NT2/D1 (cell line): ENCODE results near the gene MLXIP.

Experiments used
- SUZ12 ChIP-seq: IDR thresholded peaks from 2 replicates; pipeline ENCODE4 v1.6.1; 2011; ENCODE audit not compliant: insufficient read length, insufficient read depth; ENCODE audit errors: extremely low read depth
- YY1 ChIP-seq: IDR thresholded peaks from 2 replicates; pipeline ENCODE4 v1.6.1; 2011; ENCODE audit not compliant: insufficient read length, insufficient read depth
- ZNF274 ChIP-seq: IDR thresholded peaks from 2 replicates; pipeline ENCODE4 v1.6.1; 2011; ENCODE audit warnings: mild to moderate bottlenecking, low read depth, low read length

DNA sequence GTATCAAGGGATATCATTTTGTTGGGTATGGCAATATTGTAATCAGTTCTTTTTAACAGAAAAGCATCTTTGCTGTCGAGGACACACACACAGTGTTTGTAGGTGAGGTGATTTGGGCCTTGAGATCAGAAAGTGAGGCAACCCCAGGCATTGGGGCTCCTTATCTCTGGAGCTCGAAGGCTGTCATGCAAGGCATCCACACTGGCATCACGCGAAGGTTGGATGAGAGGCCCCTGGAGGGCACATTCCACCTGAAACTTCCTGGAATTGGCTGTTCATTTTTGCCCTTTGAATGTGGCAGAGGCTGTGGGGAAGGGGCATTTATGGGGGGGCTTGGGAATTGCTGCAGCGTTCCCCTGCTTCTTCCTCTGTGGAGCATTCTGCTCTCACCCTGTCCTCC, 49.9 kb downstream of the MLXIP start:
- TF ChIP-seq YY1, result no peak
- no peak for TF ChIP-seq ZNF274
- no peak for TF ChIP-seq SUZ12
